Astrocyte (in vitro differentiated cells and primary cell): ENCODE results near the gene INPP4B. TPM values are rescaled to one million over a fixed set of nuclear protein-coding genes. Genes with fewer than 3 reads are reported as not detected.

ENCODE experiments used
- DNase-seq: peaks from one replicate; pipeline ENCODE4 v3.0.0-alpha.2; 2010; ENCODE audit warnings: low read depth
- FAIRE-seq: peaks from 2 replicates; lab custom pipeline; 2011; peaks lifted over from hg19 to GRCh38; lab: Jason Lieb, UNC
- H2AFZ ChIP-seq: 2 replicates; pipeline ENCODE4 v1.6.0; 2012; ENCODE audit warnings: low read depth, low read length, inconsistent platforms
- H3K27ac ChIP-seq: 2 replicates; pipeline ENCODE4 v1.5.1; 2011; ENCODE audit warnings: low read depth, low read length, inconsistent platforms
- H3K27me3 ChIP-seq: 2 replicates; pipeline ENCODE4 v1.6.0; 2011; ENCODE audit warnings: low read length, inconsistent platforms; ENCODE audit not compliant: insufficient read depth
- H3K36me3 ChIP-seq: 2 replicates; pipeline ENCODE4 v1.5.1; 2011; ENCODE audit warnings: low read length, inconsistent platforms; ENCODE audit not compliant: insufficient read depth
- H3K4me1 ChIP-seq: 2 replicates; pipeline ENCODE4 v1.5.1; 2011; ENCODE audit warnings: low read length, inconsistent platforms; ENCODE audit not compliant: insufficient read depth
- H3K4me2 ChIP-seq: 2 replicates; pipeline ENCODE4 v1.6.0; 2012; ENCODE audit warnings: low read length, inconsistent platforms
- H3K4me3 ChIP-seq: 2 replicates; pipeline ENCODE4 v1.5.1; 2011; ENCODE audit warnings: low read depth, mild to moderate bottlenecking, low read length, inconsistent platforms; ENCODE audit not compliant: insufficient read depth
- H3K79me2 ChIP-seq: 2 replicates; pipeline ENCODE4 v1.6.0; 2012; ENCODE audit warnings: mild to moderate bottlenecking, low read length, inconsistent platforms; ENCODE audit not compliant: insufficient read depth
- H3K9ac ChIP-seq: 2 replicates; pipeline ENCODE4 v1.6.0; 2012; ENCODE audit warnings: mild to moderate bottlenecking, low read length, inconsistent platforms
- H3K9me3 ChIP-seq: 2 replicates; pipeline ENCODE4 v1.5.1; 2012; ENCODE audit warnings: low read depth, mild to moderate bottlenecking, low read length, inconsistent platforms; ENCODE audit not compliant: insufficient read depth
- H4K20me1 ChIP-seq: 2 replicates; pipeline ENCODE4 v1.6.0; 2012; ENCODE audit warnings: low read length, inconsistent platforms; ENCODE audit not compliant: insufficient read depth
- H3K27ac Mint-ChIP-seq: one replicate; pipeline ENCODE4 v1.8.0; 2021; ENCODE audit warnings: mild to moderate bottlenecking, mixed read lengths; ENCODE audit not compliant: unreplicated experiment
- H3K27me3 Mint-ChIP-seq: one replicate; pipeline ENCODE4 v1.8.0; 2021; ENCODE audit warnings: low read depth, mixed read lengths; ENCODE audit not compliant: unreplicated experiment
- H3K36me3 Mint-ChIP-seq: one replicate; pipeline ENCODE4 v1.8.0; 2021; ENCODE audit warnings: low read depth, mixed read lengths; ENCODE audit not compliant: unreplicated experiment
- H3K4me1 Mint-ChIP-seq: one replicate; pipeline ENCODE4 v1.8.0; 2021; ENCODE audit warnings: low read depth, mixed read lengths; ENCODE audit not compliant: unreplicated experiment
- H3K4me3 Mint-ChIP-seq: one replicate; pipeline ENCODE4 v1.8.0; 2021; ENCODE audit warnings: mild to moderate bottlenecking, moderate library complexity, mixed read lengths; ENCODE audit not compliant: unreplicated experiment
- H3K9me3 Mint-ChIP-seq: one replicate; pipeline ENCODE4 v1.8.0; 2021; ENCODE audit warnings: mild to moderate bottlenecking, mixed read lengths; ENCODE audit not compliant: unreplicated experiment
- EZH2 ChIP-seq: IDR thresholded peaks from 2 replicates; pipeline ENCODE4 v1.6.1; 2012; ENCODE audit warnings: mild to moderate bottlenecking, low read length, inconsistent platforms; ENCODE audit not compliant: insufficient read depth
- total RNA-seq: library from RNA; stranded (reverse); gene quantifications from 2 replicates; pipeline ENCODE4 v1.2.1, GENCODE V29; 2021
- TF ChIP-seq, protein P1 (sequence below): IDR thresholded peaks from 2 replicates; pipeline ENCODE4 v1.5.1; 2011; ENCODE audit warnings: low read depth, mild to moderate bottlenecking, inconsistent platforms, low read length, moderate library complexity; ENCODE audit not compliant: insufficient read depth

INPP4B gene
- total RNA-seq, 1 donor from 2014 or later: 2.8 TPM

DNA sequence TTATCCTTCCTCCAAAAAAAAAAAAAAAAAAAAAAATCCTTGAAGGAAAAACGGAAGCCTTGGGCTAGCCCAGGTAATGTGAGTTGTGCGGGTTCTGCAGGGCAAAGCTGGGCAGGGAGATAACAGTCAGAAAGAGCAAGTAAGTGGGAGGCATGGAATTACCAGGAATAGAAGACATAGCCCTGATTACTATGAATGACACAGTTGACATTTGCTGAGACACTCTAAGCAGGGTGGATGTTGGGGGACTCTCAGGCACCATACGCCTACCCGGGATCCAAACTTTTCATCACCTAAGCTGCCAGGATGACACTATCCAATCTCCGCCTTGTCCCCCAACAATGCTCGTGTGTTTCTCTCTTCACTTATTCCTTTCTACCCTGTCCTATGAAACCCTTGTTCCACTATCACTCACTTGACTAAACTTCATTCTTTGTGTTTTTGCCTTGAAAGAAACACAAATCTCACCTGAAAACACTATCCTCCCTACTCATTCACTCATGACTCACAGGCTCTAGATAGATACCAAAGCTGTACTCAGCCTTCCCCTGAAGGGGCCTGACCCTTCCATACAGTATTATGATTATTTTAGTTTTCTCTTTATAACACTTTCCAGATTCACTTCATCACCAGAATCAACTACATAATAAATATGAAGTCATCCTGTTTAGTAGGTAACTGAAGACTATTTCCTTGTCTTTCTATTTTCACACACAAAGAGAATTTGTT, 158.4 kb downstream of the INPP4B start:
- Histone ChIP-seq H3K4me1 (no peaks in the 10 kb centered on the region), H3K79me2 (no peaks in the 10 kb centered on the region), H3K4me2 (no peak overlapping the region), H4K20me1 (no peaks in the 10 kb centered on the region), H3K36me3 (no peaks in the 10 kb centered on the region), H3K27ac (no peak overlapping the region), H3K9me3 (no peaks in the 10 kb centered on the region), H2AFZ (no peak overlapping the region), H3K4me3 (no peak overlapping the region), H3K27me3 (no peaks in the 10 kb centered on the region), H3K9ac (no peak overlapping the region)
- no peak for TF ChIP-seq EZH2
- TF ChIP-seq, protein P1, sequence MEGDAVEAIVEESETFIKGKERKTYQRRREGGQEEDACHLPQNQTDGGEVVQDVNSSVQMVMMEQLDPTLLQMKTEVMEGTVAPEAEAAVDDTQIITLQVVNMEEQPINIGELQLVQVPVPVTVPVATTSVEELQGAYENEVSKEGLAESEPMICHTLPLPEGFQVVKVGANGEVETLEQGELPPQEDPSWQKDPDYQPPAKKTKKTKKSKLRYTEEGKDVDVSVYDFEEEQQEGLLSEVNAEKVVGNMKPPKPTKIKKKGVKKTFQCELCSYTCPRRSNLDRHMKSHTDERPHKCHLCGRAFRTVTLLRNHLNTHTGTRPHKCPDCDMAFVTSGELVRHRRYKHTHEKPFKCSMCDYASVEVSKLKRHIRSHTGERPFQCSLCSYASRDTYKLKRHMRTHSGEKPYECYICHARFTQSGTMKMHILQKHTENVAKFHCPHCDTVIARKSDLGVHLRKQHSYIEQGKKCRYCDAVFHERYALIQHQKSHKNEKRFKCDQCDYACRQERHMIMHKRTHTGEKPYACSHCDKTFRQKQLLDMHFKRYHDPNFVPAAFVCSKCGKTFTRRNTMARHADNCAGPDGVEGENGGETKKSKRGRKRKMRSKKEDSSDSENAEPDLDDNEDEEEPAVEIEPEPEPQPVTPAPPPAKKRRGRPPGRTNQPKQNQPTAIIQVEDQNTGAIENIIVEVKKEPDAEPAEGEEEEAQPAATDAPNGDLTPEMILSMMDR: no peak
- Mint-ChIP-seq H3K36me3 (no peaks in the 10 kb centered on the region), H3K27me3 (no peaks in the 10 kb centered on the region), H3K27ac (no peak overlapping the region), H3K4me3 (no peak overlapping the region), H3K9me3 (no peaks in the 10 kb centered on the region), H3K4me1 (peaks cover 8% of the 10 kb centered on the region)
- DNase-seq (no peak), FAIRE-seq (no peak)

- Histone ChIP-seq H3K4me2 (no peak overlapping the region), H4K20me1 (no peaks in the 10 kb centered on the region), H3K27ac (no peak overlapping the region), H3K27me3 (no peaks in the 10 kb centered on the region), H3K9ac (no peak overlapping the region), H3K79me2 (no peaks in the 10 kb centered on the region), H3K4me3 (no peak overlapping the region), H2AFZ (no peak overlapping the region), H3K9me3 (no peaks in the 10 kb centered on the region), H3K4me1 (no peaks in the 10 kb centered on the region), H3K36me3 (no peaks in the 10 kb centered on the region)
- Mint-ChIP-seq H3K27ac (no peak overlapping the region), H3K4me3 (no peak overlapping the region), H3K9me3 (no peaks in the 10 kb centered on the region), H3K36me3 (no peaks in the 10 kb centered on the region), H3K27me3 (no peaks in the 10 kb centered on the region), H3K4me1 (peaks cover 7% of the 10 kb centered on the region)
- TF ChIP-seq, protein P1: no peak
- TF ChIP-seq EZH2: no peak
- FAIRE-seq (no peak), DNase-seq (no peak)
These were observed 160.0 kb downstream of the INPP4B start for GRCh38 chr4:142686081-142686480.

GRCh38 chr4:142683997-142684396, 162.1 kb downstream of the INPP4B start:
- TF ChIP-seq EZH2: no peak
- TF ChIP-seq, protein P1: no peak
- Histone ChIP-seq H3K4me3 (no peak overlapping the region), H3K36me3 (no peaks in the 10 kb centered on the region), H3K9me3 (no peaks in the 10 kb centered on the region), H3K27ac (no peak overlapping the region), H3K4me2 (no peak overlapping the region), H2AFZ (no peak overlapping the region), H3K9ac (no peak overlapping the region), H3K79me2 (no peaks in the 10 kb centered on the region), H4K20me1 (no peaks in the 10 kb centered on the region), H3K27me3 (no peaks in the 10 kb centered on the region), H3K4me1 (no peaks in the 10 kb centered on the region)
- DNase-seq (no peak), FAIRE-seq (peak; percentile 20)
- Mint-ChIP-seq H3K27ac (no peak overlapping the region), H3K4me3 (no peak overlapping the region), H3K4me1 (no peaks in the 10 kb centered on the region), H3K27me3 (no peaks in the 10 kb centered on the region), H3K36me3 (no peaks in the 10 kb centered on the region), H3K9me3 (no peaks in the 10 kb centered on the region)
